ENCODE results near the gene WNT9A. TPM values are rescaled to one million over a fixed set of nuclear protein-coding genes. Genes with fewer than 3 reads are reported as not detected.
A peak's percentile ranks its signal among the peaks of the same experiment; 100 is the strongest.

WNT9A gene
- total and polyA plus RNA-seq, 2 of the 4 experiments (the other 2 are of a cell fraction) = 0.18 to 0.36 TPM

- H3K27me3 ChIP-seq (ENCODE audit: control insufficient read depth, insufficient read depth, low read length) = no peaks in the 10 kb centered on the region
- DNase-seq (no peak), ATAC-seq (ENCODE audit: low read depth) (no peak)
- H4K20me1 ChIP-seq (ENCODE audit: insufficient read depth, low read length) = no peaks in the 10 kb centered on the region
- H3K4me1 ChIP-seq (ENCODE audit: control insufficient read depth, insufficient read depth, low read length) = peaks cover 9% of the 10 kb centered on the region; the same call in 1 of the 2 replicates
- H3K9me1 ChIP-seq (ENCODE audit: insufficient read depth, low read length) = no peaks in the 10 kb centered on the region
- dilution Hi-C loops (cut with HindIII; ENCODE audit: low sequenced_read_pairs, unreplicated experiment) (no loop called here), in situ Hi-C loops (cut with MboI; ENCODE audit: low sequenced_read_pairs) (loop anchor here (5.0 to 25.0 kb wide), 2 partner anchors 186 to 461 kb away; no protein-coding TSS in a partner anchor), intact Hi-C loops (cut with micrococcal nuclease) (loop anchor here (5.0 to 10.0 kb wide), 2 partner anchors 134 to 404 kb away; partner anchors contain the start of gene ARF1)
- H3K56ac ChIP-seq (ENCODE audit: extremely low read depth, insufficient read depth, low read length) = no peak overlapping the region
- no peak overlapping the region for H3K18ac ChIP-seq (ENCODE audit: low read depth, low read length)
- no peak overlapping the region for H2BK15ac ChIP-seq (ENCODE audit: low read depth, low read length)
- H3K4ac ChIP-seq (ENCODE audit: low read depth, low read length) = no peak overlapping the region
- CTCF ChIA-PET = no interaction called here
- H2BK5ac ChIP-seq (ENCODE audit: low read depth, low read length, poor library complexity, severe bottlenecking) = no peak overlapping the region
- H2BK20ac ChIP-seq (ENCODE audit: low read depth, low read length) = no peak overlapping the region
- no peak overlapping the region for H3K23ac ChIP-seq (ENCODE audit: low read depth, low read length)
- H2AK5ac ChIP-seq (ENCODE audit: low read depth, low read length) = no peak overlapping the region
- H4K5ac ChIP-seq (ENCODE audit: low read depth, low read length) = no peak overlapping the region
- POLR2A ChIA-PET (ENCODE audit: unreplicated experiment) = no interaction called here
- H3K79me1 ChIP-seq (ENCODE audit: low read depth in 1 of 2, low read length in 2 of 2) = no peaks in the 10 kb centered on the region
- H3K9ac ChIP-seq (ENCODE audit: low read depth, low read length) = peak overlapping the region; percentile 47
- peak overlapping the region; percentile 92 for H2AFZ ChIP-seq (replicated peaks; ENCODE audit: low read length, poor library complexity)
- no peak overlapping the region for H4K91ac ChIP-seq (ENCODE audit: insufficient read depth, low read depth, low read length)
- H3K9me3 ChIP-seq (ENCODE audit: control insufficient read depth, insufficient read depth, low read length) = no peaks in the 10 kb centered on the region
- peak overlapping the region; percentile 11 for H2AK9ac ChIP-seq (replicated peaks; ENCODE audit: low read depth, low read length, poor library complexity)
- no peak overlapping the region for H3K27ac ChIP-seq (ENCODE audit: insufficient read depth, low read length)
- WGBS, 2 experiments (ENCODE audit: extremely low coverage in 2 of 2, insufficient read length in 1 of 2) = 27% methylated on average over 10 of the region's 25 CpGs; no CpG with 5 or more reads in 1 of the 2 experiments
- no peak for TF ChIP-seq SMC3 (IDR thresholded peaks at IDR 0.05; ENCODE audit: low read depth, low read length)
- TF ChIP-seq BHLHE40 (IDR thresholded peaks at IDR 0.05; ENCODE audit: low read depth, low read length) = no peak
- no peak for TF ChIP-seq MAZ (IDR thresholded peaks at IDR 0.05; ENCODE audit: borderline replicate concordance, low read depth, low read length)
- no peak overlapping the region for H4K8ac ChIP-seq (ENCODE audit: low read depth in 2 of 2, low read length in 2 of 2)
- peak overlapping the region; percentile 62 for H3K4me3 ChIP-seq (ENCODE audit: insufficient read depth, low read depth, low read length)
- H3K36me3 ChIP-seq (ENCODE audit: control insufficient read depth, insufficient read depth, low read length) = no peaks in the 10 kb centered on the region
- no peak overlapping the region for H2BK120ac ChIP-seq (ENCODE audit: low read depth, low read length)
- no TSS peak for BruUV-seq (replicated peaks)
- H3K14ac ChIP-seq (replicated peaks; ENCODE audit: low read depth, low read length) = peak overlapping the region; percentile 59; the same call in 1 of the 2 replicates
- peak overlapping the region; percentile 60 for H3K4me2 ChIP-seq (ENCODE audit: low read depth, low read length)
Measured at GRCh38 chr1:227948493-227949260, 945 bp upstream of the WNT9A start.
